Transverse colon (tissue), 4 donors: ENCODE results near the gene ADCY6. TPM values are rescaled to one million over a fixed set of nuclear protein-coding genes. Genes with fewer than 3 reads are reported as not detected.

ENCODE experiments used
- DNase-seq: peaks from one replicate; pipeline ENCODE4 v3.0.0-alpha.2; 2019
- H3K27ac ChIP-seq, 4 donors: fragments of 200-600 bp; sonication (generic); 2 replicates each; pipeline ENCODE4 v1.5.1; 2016 to 2018; ENCODE audit warnings: inconsistent platforms in 4 of 4
- H3K27me3 ChIP-seq: fragments of 200-600 bp; sonication (generic); 2 replicates; pipeline ENCODE4 v1.5.1; 2017; ENCODE audit warnings: inconsistent platforms
- H3K36me3 ChIP-seq, 4 donors: fragments of 200-600 bp; sonication (generic); 2 replicates each; pipeline ENCODE4 v1.5.1; 2017 to 2019; ENCODE audit warnings: inconsistent platforms in 4 of 4
- H3K4me1 ChIP-seq, 4 donors: fragments of 200-600 bp; sonication (generic); 2 replicates each; pipeline ENCODE4 v1.5.1; 2017 to 2020; ENCODE audit warnings: inconsistent platforms in 4 of 4
- H3K4me3 ChIP-seq, 4 donors: fragments of 200-600 bp; sonication (generic); 1 replicate in 1 of 4; 2 replicates in 3 of 4; pipeline versions ENCODE4 v1.5.1 to v1.6.1; 2017 to 2019; ENCODE audit warnings: inconsistent platforms in 4 of 4
- H3K9me3 ChIP-seq, 2 donors: fragments of 200-600 bp; sonication (generic); 2 replicates each; pipeline ENCODE4 v1.5.1; 2017 to 2019; ENCODE audit warnings: inconsistent platforms in 2 of 2
- EP300 ChIP-seq: sonication (generic); formaldehyde crosslinking; IDR thresholded peaks from one replicate; pipeline ENCODE4 v1.6.1; 2017; ENCODE audit warnings: antibody characterized with exemption, low read depth
- POLR2A ChIP-seq: fragments of 450-650 bp; IDR thresholded peaks from one replicate; pipeline ENCODE4 v1.6.1; 2016; ENCODE audit warnings: antibody characterized with exemption, mild to moderate bottlenecking, moderate library complexity
- POLR2AphosphoS5 ChIP-seq, 3 donors: sonication (generic); formaldehyde crosslinking; IDR thresholded peaks; one replicate each; pipeline ENCODE4 v1.6.1; 2016; ENCODE audit warnings: antibody characterized with exemption in 3 of 3
- WGBS, 2 donors: methylation state at CpG; one replicate each; pipeline ENCODE4 v1.1.5; 2018; ENCODE audit warnings: low coverage in 1 of 2; 5-methylcytosine and 5-hydroxymethylcytosine counted together
- in situ Hi-C, 4 donors: fragments of 200-750 bp; cut with MboI; loops; one replicate each; pipeline versions ENCODE4 v1.15.0 to v1.15.1; 2017; ENCODE audit warnings: low sequenced_read_pairs in 3 of 4, low pct_ligation_motif_present in 1 of 4, low pct_unique_long_range_greater_than_20kb in 1 of 4
- intact Hi-C: fragments of 100-400 bp; cut with DNase I; formaldehyde crosslinking; loops from one replicate; pipeline ENCODE4 v1.15.1; 2023; ENCODE audit warnings: low total_unique reads
- total RNA-seq, 4 donors: library from RNA; depleted of rRNA; stranded (reverse); fragments of >200 nt; gene quantifications; one replicate each; pipeline ENCODE4 v1.1.0, GENCODE V29; 2016
- TF ChIP-seq, protein P1 (sequence below), 5 experiments: fragments of 200-600 bp in 3 of 5; fragments of 450-650 bp in 2 of 5; sonication (generic) in 3 of 5; IDR thresholded peaks; 1 replicate in 2 of 5; 2 replicates in 3 of 5; pipeline ENCODE4 v1.5.1; 2016 to 2017; ENCODE audit warnings: antibody characterized with exemption in 5 of 5, inconsistent platforms in 3 of 5, mild to moderate bottlenecking in 2 of 5, moderate library complexity in 1 of 5

Gene ADCY6
- total RNA-seq, 4 donors from 2014 or later: 112 to 170 (median 115) TPM

DNA sequence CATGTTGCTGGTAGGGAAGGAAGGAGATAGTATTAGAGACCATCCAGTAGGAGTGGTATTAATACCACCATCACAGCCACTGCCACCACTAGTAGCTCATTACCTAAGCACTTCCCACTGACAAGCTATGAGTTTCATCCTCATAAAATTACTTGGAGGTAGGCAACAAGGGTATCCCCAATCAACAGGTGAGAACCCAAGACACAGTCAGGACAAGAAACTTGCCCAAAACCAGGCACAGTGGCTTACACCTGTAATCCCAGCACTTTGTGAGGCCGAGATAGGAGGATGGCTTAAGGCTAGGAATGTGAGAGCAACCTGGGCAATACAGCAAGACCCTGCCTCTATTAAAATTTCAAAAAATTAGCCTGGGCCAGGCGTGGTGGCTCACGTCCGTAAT lies 5.5 kb downstream of the ADCY6 start:
- in situ Hi-C loops (no loop called here), intact Hi-C loops (no loop called here)
- Histone ChIP-seq H3K9me3 (no peaks in the 10 kb centered on the region), H3K36me3 (no peaks in the 10 kb centered on the region), H3K27me3 (no peaks in the 10 kb centered on the region), H3K4me3 (no peak overlapping the region), H3K27ac (no peak overlapping the region), H3K4me1 (peaks cover 26 to 62% (median 50%) of the 10 kb centered on the region in 4 donors)
- TF ChIP-seq, protein P1, sequence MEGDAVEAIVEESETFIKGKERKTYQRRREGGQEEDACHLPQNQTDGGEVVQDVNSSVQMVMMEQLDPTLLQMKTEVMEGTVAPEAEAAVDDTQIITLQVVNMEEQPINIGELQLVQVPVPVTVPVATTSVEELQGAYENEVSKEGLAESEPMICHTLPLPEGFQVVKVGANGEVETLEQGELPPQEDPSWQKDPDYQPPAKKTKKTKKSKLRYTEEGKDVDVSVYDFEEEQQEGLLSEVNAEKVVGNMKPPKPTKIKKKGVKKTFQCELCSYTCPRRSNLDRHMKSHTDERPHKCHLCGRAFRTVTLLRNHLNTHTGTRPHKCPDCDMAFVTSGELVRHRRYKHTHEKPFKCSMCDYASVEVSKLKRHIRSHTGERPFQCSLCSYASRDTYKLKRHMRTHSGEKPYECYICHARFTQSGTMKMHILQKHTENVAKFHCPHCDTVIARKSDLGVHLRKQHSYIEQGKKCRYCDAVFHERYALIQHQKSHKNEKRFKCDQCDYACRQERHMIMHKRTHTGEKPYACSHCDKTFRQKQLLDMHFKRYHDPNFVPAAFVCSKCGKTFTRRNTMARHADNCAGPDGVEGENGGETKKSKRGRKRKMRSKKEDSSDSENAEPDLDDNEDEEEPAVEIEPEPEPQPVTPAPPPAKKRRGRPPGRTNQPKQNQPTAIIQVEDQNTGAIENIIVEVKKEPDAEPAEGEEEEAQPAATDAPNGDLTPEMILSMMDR (IDR thresholded peaks at IDR 0.05): no peak
- TF ChIP-seq EP300 (no peak), POLR2A (no peak), POLR2AphosphoS5 (IDR thresholded peaks at IDR 0.05) (no peak)
- DNase-seq: no peak
- 98% methylated on average over 4 of the region's 4 CpGs; no CpG with 5 or more reads in 1 of the 2 donors for WGBS, 2 donors

DNA sequence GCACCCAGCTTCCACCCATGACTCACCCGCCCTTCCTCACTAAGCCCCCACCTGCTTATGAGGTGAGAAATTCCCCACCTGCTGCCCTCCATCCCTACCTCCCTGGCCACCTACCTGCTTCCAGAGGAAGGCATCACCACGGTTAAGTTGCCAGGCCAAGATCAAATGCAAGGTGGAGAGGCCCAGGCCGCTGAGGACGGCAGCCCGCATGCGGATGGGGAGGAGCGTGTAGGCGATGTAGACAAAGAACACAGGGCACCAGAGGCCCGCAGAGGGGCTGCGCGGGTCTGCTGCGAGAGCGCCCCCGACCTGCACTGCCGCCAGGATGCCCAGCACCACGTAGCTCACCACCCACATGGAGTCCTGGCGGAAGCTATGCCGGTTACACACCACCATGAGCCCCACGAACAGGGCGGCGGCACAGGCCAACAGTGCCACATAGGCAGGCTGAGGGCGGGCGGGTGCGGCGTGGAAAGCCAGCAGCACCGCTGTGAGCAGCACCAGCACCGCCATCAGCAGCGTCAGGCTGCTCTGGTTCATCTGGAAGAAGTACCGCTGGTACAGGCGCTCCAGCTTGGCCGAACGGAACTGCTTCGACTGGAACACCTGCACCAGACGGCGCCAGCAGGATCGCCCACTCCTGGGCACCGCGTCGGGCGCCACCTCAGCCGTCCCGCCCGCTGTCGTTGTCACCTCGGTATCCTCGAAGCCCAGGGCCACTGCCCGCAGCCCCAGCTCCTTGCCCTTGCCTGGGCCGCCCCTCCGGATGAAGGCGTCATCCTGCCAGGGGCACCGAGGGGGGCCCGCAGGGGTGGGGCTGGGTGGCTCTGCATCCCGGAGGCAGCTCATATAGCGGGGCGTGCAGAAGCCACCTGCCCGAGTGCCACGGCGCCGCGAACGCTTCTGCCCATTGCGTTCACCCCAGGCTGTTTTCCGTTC lies 6.2 kb downstream of the ADCY6 start:
- Histone ChIP-seq H3K4me1 (peaks cover 26 to 56% (median 45%) of the 10 kb centered on the region in 4 donors), H3K27me3 (no peaks in the 10 kb centered on the region), H3K27ac (no peak overlapping the region), H3K36me3 (no peaks in the 10 kb centered on the region), H3K4me3 (no peak overlapping the region), H3K9me3 (no peaks in the 10 kb centered on the region)
- TF ChIP-seq, protein P1 (IDR thresholded peaks at IDR 0.05): no peak
- TF ChIP-seq POLR2A (no peak), POLR2AphosphoS5 (IDR thresholded peaks at IDR 0.05) (no peak), EP300 (no peak)
- 90% methylated on average over 63 of the region's 63 CpGs; no CpG with 5 or more reads in 1 of the 2 donors for WGBS, 2 donors
- in situ Hi-C loops (no loop called here), intact Hi-C loops (no loop called here)
- DNase-seq: no peak

- Histone ChIP-seq H3K27me3 (no peaks in the 10 kb centered on the region), H3K36me3 (no peaks in the 10 kb centered on the region), H3K9me3 (no peaks in the 10 kb centered on the region), H3K4me3 (no peak overlapping the region), H3K27ac (peak overlapping the region; percentile 56 to 75 (median 66)), H3K4me1 (peaks cover 26 to 48% (median 36%) of the 10 kb centered on the region in 4 donors)
- TF ChIP-seq POLR2A: no peak
- TF ChIP-seq POLR2AphosphoS5 (IDR thresholded peaks at IDR 0.05): no peak
- TF ChIP-seq, protein P1 (IDR thresholded peaks at IDR 0.05): no peak
- TF ChIP-seq EP300: no peak
- no peak for DNase-seq
- in situ Hi-C loops: no loop called here
- intact Hi-C loops: no loop called here
- 80% methylated on average over 9 of the region's 9 CpGs; no CpG with 5 or more reads in 1 of the 2 donors for WGBS, 2 donors
Measured at GRCh38 chr12:48781750-48782456, 7.0 kb downstream of the ADCY6 start.

GRCh38 chr12:48780381-48781025 lies 8.4 kb downstream of the ADCY6 start:
- 42% methylated on average over 11 of the region's 11 CpGs; no CpG with 5 or more reads in 1 of the 2 donors for WGBS, 2 donors

More at GRCh38 chr12:48780381-48781025, 8.4 kb downstream of the ADCY6 start:
- no peaks in the 10 kb centered on the region for H3K9me3 ChIP-seq
- in situ Hi-C loops (no loop called here), intact Hi-C loops (no loop called here)
- TF ChIP-seq POLR2AphosphoS5 (IDR thresholded peaks at IDR 0.05): no peak
- TF ChIP-seq, protein P1 (IDR thresholded peaks at IDR 0.05): no peak
- no peak for TF ChIP-seq EP300
- no peak for TF ChIP-seq POLR2A
- DNase-seq: peak; percentile 44
- H3K4me1 ChIP-seq: peaks cover 26 to 35% (median 33%) of the 10 kb centered on the region in 4 donors
- peak overlapping the region; percentile 56 to 75 (median 66) for H3K27ac ChIP-seq
- H3K27me3 ChIP-seq: no peaks in the 10 kb centered on the region
- peaks cover 0 to 8% (median 0%) of the 10 kb centered on the region in 4 donors for H3K36me3 ChIP-seq
- peak overlapping the region in 1 of 4 donors; percentile 19 for H3K4me3 ChIP-seq
